Suppressor macrophage treated with lipopolysaccharide for 4 hours (primary cell): ENCODE data around the gene LCP1.
"Not testable (repeated sequence)": the region's sequence is repeated elsewhere in the genome, so short reads cannot be mapped to it uniquely, and the experiment has no call there.

Experiments
- DNase-seq: peaks from one replicate; pipeline ENCODE4 v3.0.0-alpha.2; 2020

Gene LCP1, protein sequence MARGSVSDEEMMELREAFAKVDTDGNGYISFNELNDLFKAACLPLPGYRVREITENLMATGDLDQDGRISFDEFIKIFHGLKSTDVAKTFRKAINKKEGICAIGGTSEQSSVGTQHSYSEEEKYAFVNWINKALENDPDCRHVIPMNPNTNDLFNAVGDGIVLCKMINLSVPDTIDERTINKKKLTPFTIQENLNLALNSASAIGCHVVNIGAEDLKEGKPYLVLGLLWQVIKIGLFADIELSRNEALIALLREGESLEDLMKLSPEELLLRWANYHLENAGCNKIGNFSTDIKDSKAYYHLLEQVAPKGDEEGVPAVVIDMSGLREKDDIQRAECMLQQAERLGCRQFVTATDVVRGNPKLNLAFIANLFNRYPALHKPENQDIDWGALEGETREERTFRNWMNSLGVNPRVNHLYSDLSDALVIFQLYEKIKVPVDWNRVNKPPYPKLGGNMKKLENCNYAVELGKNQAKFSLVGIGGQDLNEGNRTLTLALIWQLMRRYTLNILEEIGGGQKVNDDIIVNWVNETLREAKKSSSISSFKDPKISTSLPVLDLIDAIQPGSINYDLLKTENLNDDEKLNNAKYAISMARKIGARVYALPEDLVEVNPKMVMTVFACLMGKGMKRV

DNA sequence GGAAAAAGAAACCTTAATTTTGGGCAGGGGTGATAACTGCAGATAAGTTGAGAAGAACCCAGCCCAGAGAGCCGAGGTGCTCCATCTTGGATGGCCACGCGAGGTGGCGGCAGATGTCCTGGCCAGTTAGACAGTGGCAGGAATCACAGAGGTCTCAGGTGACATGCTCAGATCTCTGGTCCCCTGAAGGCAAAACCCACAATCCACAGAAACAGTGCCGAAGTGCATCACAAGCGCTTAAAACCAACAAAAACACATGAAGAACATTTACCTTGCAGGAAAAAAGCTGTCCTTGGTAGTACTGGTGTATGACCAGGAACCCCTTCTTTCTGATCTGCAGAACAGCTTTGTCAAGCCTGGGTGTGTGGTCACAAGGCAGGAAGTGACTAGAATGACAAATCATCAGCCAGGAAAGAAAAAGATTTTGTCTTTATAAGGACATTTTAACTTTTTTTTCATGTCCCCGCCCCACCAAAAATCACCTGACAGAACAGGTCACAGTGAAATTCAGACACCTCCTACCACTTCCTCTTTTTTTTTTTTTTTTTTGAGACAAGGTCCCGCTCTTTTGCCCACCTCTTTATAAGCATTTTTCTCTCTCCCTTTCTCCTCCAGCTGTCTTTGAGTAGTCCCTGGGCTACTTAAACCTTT lies at the start of gene LCP1:
TSS of gene LCP1 (minus strand) at position 338 of the 651 bp plus-strand sequence. CDS start 22,515 bp downstream, outside the sequence.
- peak; percentile 74 for DNase-seq

DNA sequence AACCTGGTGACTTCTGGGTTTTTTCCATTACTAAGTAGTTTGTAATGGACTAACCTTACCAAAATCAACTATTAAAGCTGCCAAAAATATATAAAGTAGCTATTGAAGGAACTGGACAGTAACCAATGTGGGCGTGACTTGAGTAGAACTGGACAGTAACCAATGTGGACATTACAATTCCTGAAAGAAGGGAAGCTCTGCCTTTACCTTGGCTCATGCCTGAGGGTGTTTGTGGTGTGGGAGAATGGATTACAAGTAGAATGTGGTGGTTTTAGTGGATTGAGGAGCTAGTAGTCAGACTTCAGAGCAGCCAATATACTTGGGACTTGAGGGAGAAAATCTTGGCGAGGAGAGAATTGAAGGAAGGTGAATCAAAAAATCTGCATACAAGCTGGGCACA lies 47.3 kb upstream of the LCP1 start:
- DNase-seq = no peak

DNA sequence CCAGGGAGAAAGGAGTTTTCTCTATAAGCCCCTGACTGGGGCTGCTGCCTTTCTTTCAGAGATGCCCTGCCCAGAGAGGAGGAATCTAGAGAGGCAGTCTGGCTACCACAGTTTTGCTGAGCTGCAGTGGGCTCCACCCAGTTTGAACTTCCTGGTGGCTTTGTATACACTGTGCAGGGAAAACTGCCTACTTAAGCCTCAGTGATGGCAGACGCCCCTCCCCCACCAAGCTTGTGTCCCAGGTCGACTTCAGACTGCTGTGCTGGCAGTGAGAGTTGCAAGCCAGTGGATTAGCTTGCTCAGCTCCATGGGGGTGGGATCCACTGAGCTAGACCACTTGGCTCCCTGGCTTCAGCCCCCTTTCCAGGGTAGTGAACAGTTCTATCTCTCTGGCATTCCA lies 38.3 kb upstream of the LCP1 start:
- not testable (repeated sequence) for DNase-seq

DNA sequence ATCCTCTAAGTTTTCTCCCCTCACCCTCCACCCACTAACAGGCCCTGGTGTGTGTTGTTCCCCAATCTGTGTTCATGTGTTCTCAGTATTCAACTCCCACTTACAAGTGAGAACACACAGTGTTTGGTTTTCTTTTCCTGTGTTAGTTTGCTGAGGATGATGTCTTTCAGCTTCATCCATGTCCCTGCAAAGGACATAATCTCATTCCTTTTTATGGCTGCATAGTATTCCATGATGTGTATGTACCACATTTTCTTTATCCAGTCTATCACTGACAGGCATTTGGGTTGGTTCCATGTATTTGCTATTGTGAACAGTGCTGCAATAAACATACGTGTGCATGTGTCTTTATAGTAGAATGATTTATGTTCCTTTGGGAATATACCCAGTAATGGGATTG lies 32.8 kb upstream of the LCP1 start:
- DNase-seq = not testable (repeated sequence)

DNA sequence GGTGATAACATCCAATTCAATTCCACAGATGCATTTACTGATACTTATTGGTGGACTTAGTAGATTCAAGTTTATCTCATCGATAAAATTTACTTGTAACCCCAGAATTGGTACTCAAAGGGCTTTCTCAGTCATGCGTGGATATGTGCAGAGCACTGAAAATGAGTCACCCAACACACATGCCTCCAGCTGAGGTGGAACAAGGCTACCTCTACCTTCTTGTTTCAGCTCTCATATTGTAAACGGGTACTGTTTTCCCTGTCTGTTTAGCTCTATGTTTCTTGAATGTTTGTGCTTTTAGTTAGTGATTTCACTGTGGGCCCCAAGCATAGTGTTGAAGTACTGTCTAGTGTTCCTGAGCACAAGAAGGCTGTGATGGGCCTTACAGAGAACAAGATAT lies 31.3 kb upstream of the LCP1 start:
- no peak for DNase-seq

DNA sequence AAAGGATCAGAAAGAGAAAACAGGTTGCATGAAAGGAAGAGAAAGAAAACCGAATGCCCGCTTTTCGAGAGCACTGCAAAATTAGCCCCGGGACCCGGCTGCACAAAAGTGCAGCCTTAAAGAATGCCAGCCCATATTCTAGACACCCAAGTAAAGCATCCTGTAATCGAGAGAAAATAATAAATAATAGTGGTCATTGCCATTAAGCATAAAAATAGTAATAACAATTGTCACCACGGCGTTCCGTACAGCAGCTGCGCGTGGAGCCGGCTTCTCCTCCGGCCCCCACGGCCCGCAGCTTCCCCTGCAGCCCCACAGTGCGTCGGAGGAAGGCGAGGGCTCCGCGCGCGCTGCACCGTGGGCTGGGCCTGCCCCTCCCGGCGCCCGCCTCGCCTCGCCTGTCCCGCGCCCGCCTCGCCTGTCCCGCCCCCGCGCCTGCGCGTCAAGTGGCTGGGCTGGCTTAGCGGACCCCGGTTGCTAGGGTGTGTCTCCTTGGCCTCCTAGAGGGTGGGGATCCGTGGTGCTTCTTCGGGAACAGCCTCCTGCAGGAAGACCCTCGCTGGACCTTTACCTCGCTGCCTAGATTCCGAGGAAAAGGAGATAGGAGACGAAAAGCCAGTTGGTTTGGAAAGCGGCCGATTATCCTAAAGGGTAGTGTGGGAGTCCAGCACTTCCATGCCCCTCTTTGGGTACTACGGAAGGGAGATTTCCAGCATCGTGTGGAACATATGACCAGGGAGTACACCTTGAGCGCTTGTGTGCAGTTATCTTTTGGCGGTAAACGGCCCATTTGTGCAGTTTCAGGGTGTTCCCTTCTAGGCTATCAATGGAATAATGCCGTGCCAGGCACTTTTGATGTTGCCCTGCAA lies 29.7 kb upstream of the LCP1 start, which contains the start of gene LRRC63:
TSS of gene LRRC63 (plus strand) at position 446 of the 869 bp plus-strand sequence. CDS start 1,107 bp downstream, outside the sequence.
- peak; percentile 86 for DNase-seq

DNA sequence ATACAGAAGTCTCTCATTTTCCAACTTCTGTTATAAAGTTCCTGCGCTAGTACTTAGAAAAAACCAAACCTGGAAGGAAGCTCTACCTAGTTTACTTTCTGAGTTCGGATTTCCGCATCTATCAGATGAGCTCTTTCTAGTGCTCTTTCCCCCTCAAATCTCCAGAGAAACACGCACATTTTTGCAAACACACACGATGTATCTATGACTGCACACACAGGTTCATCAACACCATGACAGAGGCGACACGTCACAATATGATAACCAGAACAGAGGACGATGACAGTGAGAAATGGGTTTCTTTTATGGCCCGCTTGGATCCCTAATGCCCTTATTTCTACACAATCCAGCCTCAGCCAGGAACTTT lies 29.1 kb upstream of the LCP1 start:
- DNase-seq = peak; percentile 56

DNA sequence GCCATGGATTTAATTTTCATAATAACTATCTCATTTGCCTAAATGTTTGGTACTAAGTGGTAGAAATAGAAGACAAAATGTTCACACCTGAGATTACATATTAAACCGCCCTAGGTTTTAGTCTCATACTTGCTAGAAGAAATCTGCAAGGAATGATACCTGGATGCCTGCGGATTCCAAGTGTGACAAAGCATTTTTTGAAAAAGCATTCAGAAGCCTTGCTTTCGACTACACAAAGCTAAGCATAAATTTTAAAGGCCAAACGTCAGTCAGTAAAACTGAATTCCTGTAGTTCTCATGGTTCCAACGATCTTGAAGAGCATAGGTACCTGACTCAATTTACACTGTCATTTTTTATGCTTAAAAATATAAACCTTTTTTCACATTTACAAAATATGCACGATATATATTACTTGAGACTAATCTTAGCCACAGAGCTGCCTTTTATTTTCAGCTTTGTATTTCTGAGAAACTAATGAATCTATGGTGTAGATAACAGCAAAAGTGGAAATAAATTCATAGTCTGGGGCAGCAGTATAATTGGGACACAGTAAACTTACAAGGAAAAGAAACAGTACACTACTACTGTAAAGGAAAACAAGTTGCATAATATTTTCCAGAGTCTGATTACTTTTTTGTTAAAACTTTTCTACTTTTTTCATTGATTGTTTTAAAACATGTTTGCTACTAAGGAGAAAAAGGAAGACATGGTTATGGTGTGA lies 28.5 kb upstream of the LCP1 start:
- DNase-seq = no peak

DNA sequence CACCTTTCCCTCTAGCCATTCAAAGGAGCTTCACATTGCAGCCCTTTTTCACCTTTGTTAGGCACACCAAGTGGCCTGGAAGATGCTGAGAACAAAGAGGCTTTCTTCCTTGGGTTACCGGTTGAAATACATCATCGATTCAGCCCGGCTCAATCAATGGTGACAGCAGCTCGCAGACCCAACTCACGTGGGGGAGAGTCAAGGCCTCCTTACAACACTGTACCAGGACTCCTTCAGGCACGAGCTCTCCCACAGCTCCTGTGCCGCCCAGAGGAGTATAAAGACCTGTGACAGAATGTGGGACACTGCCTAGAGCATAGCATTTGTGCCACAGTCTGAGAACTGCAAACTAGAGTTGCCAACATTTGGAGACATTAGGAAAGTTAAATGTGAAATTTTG lies 25.9 kb upstream of the LCP1 start:
- no peak for DNase-seq

DNA sequence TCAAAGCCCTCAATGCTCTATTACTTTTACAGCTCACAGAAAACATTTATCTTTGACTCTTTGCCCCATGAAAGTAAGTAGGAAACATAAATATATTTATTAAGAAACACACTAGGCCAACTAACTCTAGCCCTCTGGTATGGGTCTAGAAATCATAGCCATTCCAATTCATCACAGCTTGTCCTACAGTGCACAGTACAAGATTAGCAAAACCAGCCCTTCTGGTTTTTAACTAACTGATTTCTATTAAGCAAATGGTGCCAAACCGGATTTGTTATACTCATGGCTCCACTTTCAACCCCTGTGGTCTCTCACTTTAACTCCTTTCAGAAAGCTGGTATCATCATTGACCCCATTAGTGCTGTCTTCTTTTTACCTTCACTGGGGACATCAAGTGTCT lies 24.2 kb upstream of the LCP1 start:
- DNase-seq = no peak

DNA sequence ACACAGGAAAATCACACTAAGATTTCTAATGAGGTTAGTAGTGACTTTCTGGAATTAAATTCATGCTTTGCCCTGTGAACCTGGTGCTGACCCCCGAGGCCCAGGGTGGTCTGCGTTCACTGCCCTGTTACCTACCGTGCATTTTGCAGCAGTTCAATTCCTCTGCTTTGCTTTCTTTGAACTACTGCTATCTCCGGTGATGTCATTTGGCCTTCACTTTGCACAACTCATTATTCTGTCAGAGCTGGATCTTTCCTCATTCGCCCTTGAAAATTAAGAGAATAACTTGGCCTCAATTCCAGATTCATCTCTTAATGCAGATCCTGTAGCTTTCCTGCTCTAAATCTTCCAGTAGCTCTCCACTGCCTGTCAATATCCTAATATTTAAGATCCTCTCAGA lies 21.0 kb upstream of the LCP1 start:
- peak; percentile 45 for DNase-seq

DNA sequence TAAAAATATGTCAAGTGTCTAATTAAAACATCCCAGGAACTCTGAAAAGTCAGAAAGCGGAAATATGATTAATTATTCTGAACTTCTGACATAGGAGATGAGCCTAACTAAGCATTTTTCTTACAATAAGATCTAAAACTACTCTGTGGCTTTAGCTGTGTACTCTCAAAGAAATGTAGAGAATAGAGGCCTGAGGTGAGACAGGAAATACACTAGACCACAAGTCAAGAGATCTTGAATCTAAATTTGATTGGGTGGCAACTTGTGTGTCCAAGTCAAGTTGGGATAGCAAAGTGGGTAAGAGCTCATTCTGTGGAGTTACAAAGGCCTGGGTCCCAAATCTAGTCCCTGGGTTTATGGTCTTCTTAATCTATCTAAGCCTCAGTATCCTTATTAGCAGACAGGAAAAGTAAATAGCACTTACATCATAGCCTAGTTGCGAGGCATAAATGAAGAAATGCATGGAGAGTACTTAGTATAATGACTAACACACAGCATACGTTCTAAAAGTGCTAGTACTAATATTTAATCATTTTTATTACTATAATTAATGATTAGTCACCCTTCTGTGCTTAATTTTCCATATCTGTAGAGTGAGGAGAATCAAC lies 20.3 kb upstream of the LCP1 start:
- DNase-seq = no peak

DNA sequence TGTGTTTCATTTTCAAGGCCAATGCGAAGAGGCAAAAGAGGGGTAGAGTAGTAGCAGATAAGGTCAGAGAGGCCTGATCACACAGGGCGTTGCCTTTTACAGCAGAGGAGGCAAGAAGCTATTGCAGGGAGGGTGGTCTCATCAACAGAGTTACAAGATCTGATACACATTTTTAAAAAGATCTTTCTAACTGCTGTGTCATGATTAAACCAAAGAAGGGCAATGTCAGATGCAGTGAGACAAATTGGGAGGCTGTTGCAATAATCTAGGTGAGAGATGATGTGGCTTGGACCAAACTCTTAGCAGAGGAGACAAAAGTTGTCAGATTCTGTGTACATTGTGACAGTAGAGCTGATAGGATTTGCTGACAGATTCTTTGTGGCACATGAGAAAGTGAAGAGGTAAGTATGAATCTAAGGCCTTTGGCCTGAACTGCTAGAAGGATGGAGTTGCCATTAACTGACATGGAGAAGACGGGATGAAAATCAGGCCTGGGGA lies 16.8 kb upstream of the LCP1 start:
- DNase-seq = no peak

DNA sequence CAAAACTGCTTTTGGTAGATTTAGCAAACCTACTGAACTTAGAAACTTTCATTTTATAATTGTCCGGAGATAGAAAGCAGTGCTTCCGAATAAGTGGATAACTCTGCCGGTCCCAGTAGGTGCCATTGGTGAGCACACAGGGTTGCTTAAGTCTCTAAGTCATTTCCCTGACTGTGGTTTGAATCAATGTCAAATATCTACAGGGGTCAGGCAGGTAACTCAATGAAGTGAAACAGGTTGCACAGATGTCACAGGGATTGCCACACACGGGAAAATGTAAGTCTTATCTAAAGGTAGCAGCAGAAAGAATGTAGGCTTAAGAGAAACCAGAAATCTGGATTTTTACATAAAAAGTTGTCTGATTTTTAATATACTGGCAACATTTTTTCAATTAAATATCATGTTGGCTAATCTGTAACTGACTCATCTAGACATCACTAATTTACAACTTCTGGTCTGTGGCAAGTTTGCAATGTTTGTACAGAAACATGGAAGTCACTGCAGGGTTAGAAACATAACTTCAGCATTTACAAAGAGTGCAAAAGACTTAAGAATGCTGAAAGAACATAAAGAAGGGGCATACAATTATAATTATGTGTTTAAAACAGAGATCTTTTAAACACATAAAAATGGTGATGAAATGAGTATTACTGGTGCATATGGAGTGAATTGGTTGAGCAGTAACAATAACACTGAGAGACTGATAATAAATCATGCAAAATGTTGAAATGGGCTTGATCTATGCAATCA lies 15.5 kb upstream of the LCP1 start:
- DNase-seq = no peak

DNA sequence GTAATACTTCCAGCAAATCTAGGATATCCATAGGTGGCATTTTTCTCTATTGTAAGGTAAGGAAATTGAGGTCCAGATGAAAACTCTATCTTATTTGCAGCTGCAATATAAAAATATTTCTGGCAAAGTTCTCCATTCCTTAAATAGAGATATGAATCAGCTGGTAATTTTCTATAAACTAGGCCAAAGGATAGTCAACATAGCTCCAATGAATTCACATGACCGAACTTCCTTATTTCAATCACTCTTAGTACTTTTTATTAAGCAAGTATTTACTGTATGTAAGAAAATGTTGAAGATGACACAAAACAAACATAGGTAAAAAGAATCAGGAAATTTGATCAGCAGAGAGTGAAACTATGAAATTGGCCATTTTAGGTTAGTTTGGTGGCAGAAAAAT lies 13.0 kb upstream of the LCP1 start:
- peak; percentile 70 for DNase-seq

DNA sequence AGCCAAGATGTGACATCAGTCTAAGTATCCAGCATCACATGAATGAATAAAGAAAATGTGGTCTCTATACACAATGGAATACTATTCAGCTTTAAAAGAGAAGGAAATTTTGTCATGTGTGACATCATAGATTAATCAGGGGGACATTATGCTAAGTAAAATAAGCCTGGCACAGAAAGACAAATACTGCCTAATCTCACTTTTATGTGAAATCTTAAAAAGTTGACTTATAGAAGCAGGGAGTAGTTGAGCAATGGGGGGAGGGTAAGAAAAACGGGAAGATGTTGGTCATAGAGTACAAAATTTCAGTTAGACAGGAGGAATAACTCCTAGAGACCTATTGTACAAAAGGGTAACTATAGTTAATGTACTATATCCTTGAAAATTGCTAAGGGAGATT lies 10.4 kb upstream of the LCP1 start:
- DNase-seq = no peak

DNA sequence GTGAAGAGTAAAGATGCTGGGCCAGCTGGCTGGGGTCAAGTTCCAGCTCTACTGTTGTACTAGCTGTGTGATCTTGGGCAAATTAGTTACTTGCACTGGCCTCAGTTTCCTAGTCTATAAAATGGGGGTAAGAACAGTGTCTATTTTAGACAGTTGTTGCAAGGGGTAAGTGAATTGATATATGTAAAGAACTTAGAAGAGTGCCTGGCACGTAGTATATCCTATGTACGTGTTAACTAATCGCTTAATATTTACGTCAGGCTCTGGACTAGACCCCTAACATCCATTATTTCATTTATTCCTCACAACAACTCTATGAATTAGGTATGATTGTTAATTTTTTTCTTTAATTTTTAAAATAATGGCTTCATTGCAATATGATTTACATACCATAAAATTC lies 3.7 kb upstream of the LCP1 start:
- DNase-seq = no peak

DNA sequence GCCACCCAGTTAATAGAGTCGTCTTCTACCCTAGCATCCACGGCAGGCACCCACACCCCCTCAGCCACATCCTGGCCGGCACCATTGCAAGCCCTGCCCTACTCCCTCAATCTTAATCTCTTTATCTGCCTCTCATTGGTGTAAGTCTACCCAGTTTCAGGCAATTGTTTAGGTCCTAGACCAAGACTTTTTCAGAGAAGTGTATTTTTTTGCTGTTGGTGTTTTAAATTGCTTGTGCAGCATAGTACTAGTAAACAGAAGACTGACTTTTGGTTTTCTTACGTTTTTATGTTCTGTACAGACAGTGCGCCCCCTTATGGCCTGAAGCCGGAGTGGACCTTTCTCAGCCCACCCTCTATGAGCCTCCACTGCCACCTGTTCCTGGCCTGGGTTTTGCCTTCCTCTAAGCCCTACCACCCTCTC lies 2.3 kb upstream of the LCP1 start:
- peak; percentile 75 for DNase-seq

DNA sequence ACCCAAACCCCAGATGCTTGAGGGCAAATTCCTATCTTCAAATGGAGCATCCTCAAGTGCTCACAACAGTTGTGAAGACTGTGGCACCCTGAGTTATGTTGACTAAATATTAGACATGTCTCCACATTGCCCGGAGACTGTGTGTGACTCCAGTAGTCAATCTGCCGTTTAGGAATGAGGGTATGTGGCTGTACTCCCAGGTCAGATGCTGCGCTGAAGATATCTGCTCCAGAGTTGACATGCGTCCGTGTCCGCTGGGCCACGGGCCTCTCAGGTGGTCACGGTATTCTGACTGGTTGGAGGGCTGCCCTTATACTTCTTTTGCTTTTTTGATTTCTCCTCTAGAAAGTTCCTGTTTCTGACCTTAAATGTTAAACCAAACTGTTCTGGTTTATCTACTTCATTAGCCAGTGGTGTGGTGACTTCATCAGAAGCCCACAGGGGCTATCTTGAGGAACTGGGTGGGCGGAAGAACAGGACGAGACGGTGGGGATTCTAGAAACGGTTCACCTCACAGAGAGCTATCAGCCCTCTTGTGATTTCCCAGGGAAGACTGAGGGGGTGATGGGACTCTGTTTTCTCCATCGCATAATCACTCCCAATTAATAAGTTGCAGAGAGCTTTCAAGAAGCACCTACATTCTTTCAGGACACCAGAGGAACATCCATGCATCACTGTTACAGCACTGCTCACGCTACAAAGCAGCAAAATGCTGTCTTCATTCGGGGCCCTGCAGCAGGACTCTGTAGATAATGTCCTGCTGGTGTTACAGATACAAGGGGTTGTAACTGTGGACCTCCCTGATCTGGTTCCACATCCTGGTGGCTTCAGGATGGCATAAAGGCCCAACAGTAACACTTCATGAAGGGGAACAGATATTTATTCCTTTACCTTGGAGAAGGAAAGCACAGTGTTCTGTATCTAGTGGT lies 1.3 kb upstream of the LCP1 start:
- no peak for DNase-seq

DNA sequence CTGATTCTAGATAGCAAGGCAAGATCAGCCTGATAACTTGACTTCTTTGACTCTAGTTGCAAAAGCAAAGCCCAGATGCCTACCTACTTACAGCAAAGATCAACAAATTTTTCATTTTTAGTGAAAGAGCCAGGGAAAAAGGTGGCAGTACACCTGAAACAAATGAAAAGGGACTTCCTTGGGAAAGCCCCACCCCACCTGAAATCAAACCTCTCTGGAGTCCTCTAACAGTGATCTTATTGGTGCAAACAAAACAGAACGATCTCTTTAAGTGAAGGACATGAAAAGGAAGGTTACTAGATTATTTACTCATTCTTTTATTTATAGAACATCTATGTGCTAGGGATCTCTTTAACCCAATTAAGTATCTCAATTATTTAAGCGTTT lies 507 bp upstream of the LCP1 start:
- DNase-seq = no peak
